Cardiac muscle cell (in vitro differentiated cells and primary cell): ENCODE results near the gene MGLL. TPM values are rescaled to one million over a fixed set of nuclear protein-coding genes. Genes with fewer than 3 reads are reported as not detected.

ENCODE experiments used
- DNase-seq, 2 donors: peaks; one replicate each; pipeline versions ENCODE4 v3.0.0 to v3.0.0-alpha.2; 2010 to 2017; ENCODE audit warnings: low read depth in 1 of 2, low spot score in 1 of 2
- H3K27ac ChIP-seq: fragments of 200-600 bp; sonication (generic); 2 replicates; pipeline ENCODE4 v1.5.1; 2016
- H3K27me3 ChIP-seq: fragments of 200-600 bp; sonication (generic); 2 replicates; pipeline ENCODE4 v1.6.0; 2016; ENCODE audit warnings: control low read depth
- H3K36me3 ChIP-seq: fragments of 200-600 bp; sonication (generic); 2 replicates; pipeline ENCODE4 v1.5.1; 2016; ENCODE audit warnings: control low read depth
- H3K4me1 ChIP-seq: fragments of 200-600 bp; sonication (generic); 2 replicates; pipeline ENCODE4 v1.8.1; 2017; ENCODE audit warnings: low read depth, mild to moderate bottlenecking, mixed run types
- H3K4me3 ChIP-seq: fragments of 200-600 bp; sonication (generic); 2 replicates; pipeline ENCODE4 v1.5.1; 2016; ENCODE audit warnings: mild to moderate bottlenecking
- H3K9me3 ChIP-seq: fragments of 200-600 bp; sonication (generic); 2 replicates; pipeline ENCODE4 v1.5.1; 2017; ENCODE audit warnings: low read depth, mild to moderate bottlenecking, control low read depth
- polyA plus RNA-seq: library from polyadenylated mRNA; unstranded; fragments of >200 nt; fragmentation: Nextera tagmentation; extraction: Ambion mirVana; gene quantifications from 2 replicates; pipeline ENCODE4 v1.2.1, GENCODE V29; 2016
- total RNA-seq: library from RNA; depleted of rRNA; stranded (reverse); fragments of >200 nt; gene quantifications from 2 replicates; pipeline ENCODE4 v1.2.3, GENCODE V29; 2016
- TF ChIP-seq, protein P1 (sequence below): IDR thresholded peaks from 2 replicates; pipeline ENCODE4 v1.5.1; 2012; ENCODE audit warnings: low read depth, mild to moderate bottlenecking, low read length

Gene MGLL
- total and polyA plus RNA-seq, 2 experiments from 2014 or later = 1.0 TPM

DNA sequence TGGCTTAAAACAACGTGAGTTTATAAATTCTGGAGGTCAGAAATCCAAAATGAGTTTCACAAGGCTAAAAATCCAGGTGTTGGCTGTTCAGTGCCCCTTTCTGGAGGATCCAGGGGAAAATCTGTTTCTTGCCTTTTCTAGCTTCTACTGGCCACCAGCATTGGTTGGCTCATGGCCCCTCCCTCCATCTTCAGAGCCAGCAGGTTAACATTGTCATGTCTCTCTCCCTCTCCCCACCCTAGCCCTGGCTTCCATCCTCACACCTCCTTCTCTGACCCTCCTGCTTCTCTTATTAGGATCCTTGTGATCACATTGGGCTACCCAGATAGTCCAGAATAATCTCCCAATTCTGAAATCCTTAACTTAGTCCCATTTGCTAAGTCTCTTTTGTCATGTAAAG, 32.9 kb upstream of the MGLL start:
- H3K27me3 ChIP-seq = no peaks in the 10 kb centered on the region
- peaks cover 3% of the 10 kb centered on the region for H3K4me1 ChIP-seq
- H3K36me3 ChIP-seq = no peaks in the 10 kb centered on the region
- TF ChIP-seq, protein P1, sequence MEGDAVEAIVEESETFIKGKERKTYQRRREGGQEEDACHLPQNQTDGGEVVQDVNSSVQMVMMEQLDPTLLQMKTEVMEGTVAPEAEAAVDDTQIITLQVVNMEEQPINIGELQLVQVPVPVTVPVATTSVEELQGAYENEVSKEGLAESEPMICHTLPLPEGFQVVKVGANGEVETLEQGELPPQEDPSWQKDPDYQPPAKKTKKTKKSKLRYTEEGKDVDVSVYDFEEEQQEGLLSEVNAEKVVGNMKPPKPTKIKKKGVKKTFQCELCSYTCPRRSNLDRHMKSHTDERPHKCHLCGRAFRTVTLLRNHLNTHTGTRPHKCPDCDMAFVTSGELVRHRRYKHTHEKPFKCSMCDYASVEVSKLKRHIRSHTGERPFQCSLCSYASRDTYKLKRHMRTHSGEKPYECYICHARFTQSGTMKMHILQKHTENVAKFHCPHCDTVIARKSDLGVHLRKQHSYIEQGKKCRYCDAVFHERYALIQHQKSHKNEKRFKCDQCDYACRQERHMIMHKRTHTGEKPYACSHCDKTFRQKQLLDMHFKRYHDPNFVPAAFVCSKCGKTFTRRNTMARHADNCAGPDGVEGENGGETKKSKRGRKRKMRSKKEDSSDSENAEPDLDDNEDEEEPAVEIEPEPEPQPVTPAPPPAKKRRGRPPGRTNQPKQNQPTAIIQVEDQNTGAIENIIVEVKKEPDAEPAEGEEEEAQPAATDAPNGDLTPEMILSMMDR = no peak
- no peak for DNase-seq
- no peak overlapping the region for H3K27ac ChIP-seq
- no peaks in the 10 kb centered on the region for H3K9me3 ChIP-seq
- H3K4me3 ChIP-seq = no peak overlapping the region

DNA sequence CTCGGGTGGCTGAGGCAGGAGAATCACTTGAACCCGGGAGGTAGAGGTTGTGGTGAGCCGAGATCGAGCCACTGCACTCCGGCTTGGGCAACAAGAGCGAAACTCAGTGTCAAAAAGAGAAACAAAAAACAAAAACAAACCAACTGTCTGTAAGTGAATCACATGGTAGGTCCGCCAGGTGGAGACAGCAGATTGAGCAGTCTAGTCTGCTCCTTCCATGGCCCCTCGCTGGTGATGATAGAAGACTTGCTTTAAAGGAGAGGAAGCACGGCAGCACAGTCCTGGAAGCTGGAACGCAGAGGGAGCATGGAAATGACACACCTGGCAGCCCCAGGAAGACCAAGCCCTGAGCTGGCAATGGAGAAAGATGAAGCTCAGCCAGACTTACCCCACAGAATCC, 31.4 kb upstream of the MGLL start:
- Histone ChIP-seq H3K4me3 (no peak overlapping the region), H3K27ac (no peak overlapping the region), H3K27me3 (no peaks in the 10 kb centered on the region), H3K9me3 (no peaks in the 10 kb centered on the region), H3K36me3 (no peaks in the 10 kb centered on the region), H3K4me1 (no peaks in the 10 kb centered on the region)
- TF ChIP-seq, protein P1 = no peak
- peak in 1 of 2 donors; percentile 21 for DNase-seq

DNA sequence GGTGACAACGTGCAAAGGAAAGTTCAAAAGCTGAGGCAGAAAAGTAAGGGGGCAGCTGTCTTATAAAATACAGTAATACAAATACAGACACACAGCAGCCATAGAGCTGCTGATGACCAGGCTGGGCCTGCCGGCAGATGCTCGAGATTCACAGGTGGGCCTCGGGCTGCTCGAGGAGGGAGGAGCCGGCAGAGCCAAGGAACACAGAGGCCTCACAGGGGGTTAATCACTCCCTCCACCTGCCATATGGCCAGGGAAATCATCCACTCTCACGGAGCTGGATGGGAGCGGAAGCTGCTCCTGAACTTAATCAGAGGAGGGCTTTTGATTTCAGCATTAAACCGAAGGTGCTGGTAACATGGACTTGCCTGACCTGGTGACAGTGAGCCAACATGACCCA, 29.6 kb upstream of the MGLL start:
- Histone ChIP-seq H3K4me1 (no peaks in the 10 kb centered on the region), H3K36me3 (no peaks in the 10 kb centered on the region), H3K9me3 (no peaks in the 10 kb centered on the region), H3K27ac (no peak overlapping the region), H3K4me3 (no peak overlapping the region), H3K27me3 (no peaks in the 10 kb centered on the region)
- no peak for DNase-seq
- TF ChIP-seq, protein P1 = no peak

DNA sequence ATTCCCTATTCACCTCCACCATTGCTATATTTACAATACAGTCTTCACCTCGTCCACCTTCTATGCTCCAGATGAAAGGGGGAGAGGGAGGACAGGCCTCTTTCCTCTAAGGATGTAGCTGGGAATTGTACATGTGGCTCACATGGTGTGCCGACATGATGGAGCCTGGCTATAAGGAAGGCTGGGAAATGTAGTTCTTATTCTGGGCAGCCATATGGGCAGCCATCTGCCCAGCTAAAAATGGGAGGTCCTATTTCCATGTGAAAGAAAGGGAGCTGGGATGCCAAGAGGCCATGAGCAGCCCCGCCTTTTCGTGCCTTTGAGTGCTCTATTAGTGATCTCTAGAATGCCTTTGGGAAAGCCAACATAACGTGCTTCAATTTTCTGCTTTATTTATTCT, 27.1 kb upstream of the MGLL start:
- TF ChIP-seq, protein P1 = no peak
- Histone ChIP-seq H3K9me3 (no peaks in the 10 kb centered on the region), H3K27ac (no peak overlapping the region), H3K27me3 (peaks cover 4% of the 10 kb centered on the region), H3K4me1 (no peaks in the 10 kb centered on the region), H3K4me3 (no peak overlapping the region), H3K36me3 (no peaks in the 10 kb centered on the region)
- DNase-seq = no peak

DNA sequence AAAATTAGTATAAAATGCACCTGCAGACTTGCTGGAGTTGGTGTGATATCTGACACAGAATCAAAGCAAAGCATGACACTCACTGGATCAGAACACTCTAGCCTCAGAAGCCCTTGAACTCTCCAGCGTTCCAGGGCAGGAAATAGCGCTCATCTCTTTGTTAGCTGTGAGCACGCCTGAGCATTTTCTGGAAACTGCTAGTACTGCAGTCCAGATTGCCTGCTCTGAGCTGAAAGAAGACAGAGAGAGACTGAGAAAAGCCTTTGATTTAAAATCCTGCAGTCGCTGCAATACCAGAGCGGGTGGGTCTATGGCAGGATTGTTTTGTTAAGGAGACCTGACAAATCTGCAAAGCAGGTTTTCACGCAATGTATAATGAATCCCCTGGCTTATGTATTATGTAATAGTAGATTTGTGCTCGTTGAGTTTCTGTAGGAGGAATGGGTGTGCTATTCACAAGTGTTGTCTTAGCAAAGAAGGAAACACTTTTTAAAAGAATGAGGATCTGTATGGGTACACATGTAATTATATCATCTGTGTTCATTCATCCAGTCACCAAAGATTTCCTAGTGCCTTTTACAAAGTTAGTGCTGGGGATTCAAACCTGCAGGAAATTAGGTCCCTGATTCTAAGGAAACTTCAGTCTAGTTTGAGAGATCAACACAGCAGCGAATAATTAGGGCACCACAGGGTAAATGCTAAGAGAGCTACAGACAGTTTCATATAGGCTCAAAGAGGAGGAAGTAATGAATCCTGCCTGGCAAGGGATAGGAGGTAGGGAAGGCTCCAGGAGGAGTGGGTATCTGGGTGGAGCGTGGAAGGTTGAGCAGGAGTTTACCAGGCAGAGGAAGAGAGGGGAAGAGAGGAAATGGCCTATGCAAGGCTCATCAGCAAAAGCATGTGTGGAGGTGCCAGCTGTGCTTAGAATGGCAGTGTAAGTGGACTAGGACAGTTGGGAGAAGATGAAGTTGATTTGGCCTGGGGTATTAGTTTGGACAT, 26.1 kb upstream of the MGLL start:
- TF ChIP-seq, protein P1 = no peak
- peaks cover 4% of the 10 kb centered on the region for H3K27me3 ChIP-seq
- H3K9me3 ChIP-seq = no peaks in the 10 kb centered on the region
- DNase-seq = peak; percentile 17 to 24
- no peak overlapping the region for H3K27ac ChIP-seq
- no peaks in the 10 kb centered on the region for H3K36me3 ChIP-seq
- no peak overlapping the region for H3K4me3 ChIP-seq
- no peaks in the 10 kb centered on the region for H3K4me1 ChIP-seq
